Left ventricle myocardium inferior (tissue), 1 donor: ENCODE data around the gene P3H2. TPM values are rescaled to one million over a fixed set of nuclear protein-coding genes. Genes with fewer than 3 reads are reported as not detected.

Source experiments
- DNase-seq: peaks from one replicate; pipeline ENCODE4 v3.0.0-alpha.2; 2020
- H3K27ac ChIP-seq: fragments of 200-600 bp; replicated peaks from 2 replicates; pipeline ENCODE4 v1.8.0; 2021
- H3K27me3 ChIP-seq: fragments of 200-600 bp; 2 replicates; pipeline ENCODE4 v1.8.0; 2021; ENCODE audit warnings: low read depth
- H3K36me3 ChIP-seq: fragments of 200-600 bp; 2 replicates; pipeline ENCODE4 v1.8.0; 2021
- H3K4me1 ChIP-seq: fragments of 200-600 bp; 2 replicates; pipeline ENCODE4 v1.8.0; 2021
- H3K4me3 ChIP-seq: fragments of 200-600 bp; 2 replicates; pipeline ENCODE4 v1.8.0; 2021; ENCODE audit warnings: mild to moderate bottlenecking, moderate library complexity
- H3K9me3 ChIP-seq: fragments of 200-600 bp; replicated peaks from 2 replicates; pipeline ENCODE4 v1.8.0; 2021
- intact Hi-C: fragments of 100-400 bp; cut with micrococcal nuclease; formaldehyde crosslinking; loops from one replicate; pipeline ENCODE4 v1.11.0; 2022
- total RNA-seq: library from RNA; stranded (reverse); fragmentation: NEBNext Ultra II Directional; extraction: Animal tissue kit (Norgen Biotek cat#: 25700); gene quantifications from one replicate; pipeline ENCODE4 v1.2.1, GENCODE V29; 2021
- TF ChIP-seq, protein P1 (sequence below): fragments of 200-600 bp; IDR thresholded peaks from 2 replicates; pipeline ENCODE4 v1.8.0; 2021; ENCODE audit warnings: antibody characterized with exemption, mild to moderate bottlenecking, borderline replicate concordance
- donor health status: DM: no; HTN: yes; CAD: no; lungs with severe emphysema.

Gene P3H2
- total RNA-seq, 1 donor from 2014 or later = 0.82 TPM

DNA sequence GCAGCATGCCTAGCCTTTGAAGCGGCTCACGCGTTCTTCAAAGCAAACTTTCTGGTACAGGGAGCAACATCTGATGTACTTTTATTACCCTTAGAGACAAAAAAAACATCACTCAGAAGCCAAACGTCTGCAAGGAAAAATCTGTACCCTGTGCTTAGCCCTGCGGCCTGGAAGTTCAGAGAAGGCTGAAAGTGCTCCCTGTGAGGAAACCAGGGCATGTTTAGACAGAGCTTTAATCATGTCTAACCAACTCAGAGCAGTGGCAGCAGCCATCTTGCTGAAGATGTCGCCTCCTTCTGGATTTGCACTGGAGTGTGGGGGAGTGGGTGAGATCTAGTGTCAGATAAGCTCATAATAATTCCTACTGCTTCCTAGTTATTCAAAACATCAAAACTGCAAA lies 170.4 kb downstream of the P3H2 start:
- TF ChIP-seq, protein P1, sequence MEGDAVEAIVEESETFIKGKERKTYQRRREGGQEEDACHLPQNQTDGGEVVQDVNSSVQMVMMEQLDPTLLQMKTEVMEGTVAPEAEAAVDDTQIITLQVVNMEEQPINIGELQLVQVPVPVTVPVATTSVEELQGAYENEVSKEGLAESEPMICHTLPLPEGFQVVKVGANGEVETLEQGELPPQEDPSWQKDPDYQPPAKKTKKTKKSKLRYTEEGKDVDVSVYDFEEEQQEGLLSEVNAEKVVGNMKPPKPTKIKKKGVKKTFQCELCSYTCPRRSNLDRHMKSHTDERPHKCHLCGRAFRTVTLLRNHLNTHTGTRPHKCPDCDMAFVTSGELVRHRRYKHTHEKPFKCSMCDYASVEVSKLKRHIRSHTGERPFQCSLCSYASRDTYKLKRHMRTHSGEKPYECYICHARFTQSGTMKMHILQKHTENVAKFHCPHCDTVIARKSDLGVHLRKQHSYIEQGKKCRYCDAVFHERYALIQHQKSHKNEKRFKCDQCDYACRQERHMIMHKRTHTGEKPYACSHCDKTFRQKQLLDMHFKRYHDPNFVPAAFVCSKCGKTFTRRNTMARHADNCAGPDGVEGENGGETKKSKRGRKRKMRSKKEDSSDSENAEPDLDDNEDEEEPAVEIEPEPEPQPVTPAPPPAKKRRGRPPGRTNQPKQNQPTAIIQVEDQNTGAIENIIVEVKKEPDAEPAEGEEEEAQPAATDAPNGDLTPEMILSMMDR = no peak
- Histone ChIP-seq H3K4me1 (no peaks in the 10 kb centered on the region), H3K9me3 (no peaks in the 10 kb centered on the region), H3K27me3 (peaks cover 41% of the 10 kb centered on the region), H3K36me3 (no peaks in the 10 kb centered on the region), H3K4me3 (no peak overlapping the region), H3K27ac (no peak overlapping the region)
- DNase-seq = no peak
- intact Hi-C loops = no loop called here

DNA sequence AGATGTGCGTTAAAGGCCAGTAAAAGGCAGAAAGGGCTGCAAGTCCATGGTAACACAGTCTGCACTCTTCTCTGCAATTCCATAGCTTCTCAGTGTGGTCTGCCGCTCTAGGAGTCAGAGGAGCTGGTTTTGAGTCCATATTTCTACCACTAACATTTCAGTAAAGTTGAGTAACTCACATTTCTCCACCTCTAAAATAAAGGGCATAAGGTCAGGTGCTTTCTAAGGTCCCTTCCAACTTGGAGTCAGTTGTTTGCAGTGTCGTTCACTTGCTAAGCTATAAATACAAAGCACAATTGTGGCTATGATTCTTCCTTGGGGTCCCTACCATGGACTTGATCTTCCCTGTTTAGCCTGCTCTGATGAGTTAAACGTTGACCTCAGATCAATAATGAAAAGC lies 171.1 kb downstream of the P3H2 start:
- H3K4me1 ChIP-seq = no peaks in the 10 kb centered on the region
- no peak for DNase-seq
- no peaks in the 10 kb centered on the region for H3K9me3 ChIP-seq
- no peak overlapping the region for H3K27ac ChIP-seq
- H3K4me3 ChIP-seq = no peak overlapping the region
- TF ChIP-seq, protein P1 = no peak
- intact Hi-C loops = loop anchor here (10.0 kb wide), 1 partner anchor 675 kb away; no protein-coding TSS in a partner anchor
- no peaks in the 10 kb centered on the region for H3K36me3 ChIP-seq
- peaks cover 40% of the 10 kb centered on the region for H3K27me3 ChIP-seq

DNA sequence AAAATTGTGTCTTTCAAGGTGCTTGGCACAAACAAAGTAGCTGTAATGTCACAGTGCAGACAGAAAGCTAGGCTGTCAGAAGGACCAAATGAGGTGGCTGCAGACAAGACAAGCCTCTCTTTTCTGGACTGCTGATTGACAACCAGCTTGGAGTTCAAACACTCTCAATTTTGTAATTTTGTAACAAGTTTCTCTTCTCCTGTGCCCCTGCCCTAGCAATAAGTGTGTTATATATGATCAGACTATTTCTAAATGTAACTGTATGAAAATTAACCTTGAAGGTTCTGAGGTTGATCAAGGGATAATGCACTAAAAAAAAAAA lies 172.0 kb downstream of the P3H2 start:
- no peaks in the 10 kb centered on the region for H3K9me3 ChIP-seq
- no peaks in the 10 kb centered on the region for H3K36me3 ChIP-seq
- no peak overlapping the region for H3K4me3 ChIP-seq
- no peak for DNase-seq
- no peaks in the 10 kb centered on the region for H3K4me1 ChIP-seq
- intact Hi-C loops = loop anchor here (10.0 kb wide), 1 partner anchor 674 kb away; no protein-coding TSS in a partner anchor
- peaks cover 35% of the 10 kb centered on the region for H3K27me3 ChIP-seq
- TF ChIP-seq, protein P1 = no peak
- H3K27ac ChIP-seq = no peak overlapping the region

DNA sequence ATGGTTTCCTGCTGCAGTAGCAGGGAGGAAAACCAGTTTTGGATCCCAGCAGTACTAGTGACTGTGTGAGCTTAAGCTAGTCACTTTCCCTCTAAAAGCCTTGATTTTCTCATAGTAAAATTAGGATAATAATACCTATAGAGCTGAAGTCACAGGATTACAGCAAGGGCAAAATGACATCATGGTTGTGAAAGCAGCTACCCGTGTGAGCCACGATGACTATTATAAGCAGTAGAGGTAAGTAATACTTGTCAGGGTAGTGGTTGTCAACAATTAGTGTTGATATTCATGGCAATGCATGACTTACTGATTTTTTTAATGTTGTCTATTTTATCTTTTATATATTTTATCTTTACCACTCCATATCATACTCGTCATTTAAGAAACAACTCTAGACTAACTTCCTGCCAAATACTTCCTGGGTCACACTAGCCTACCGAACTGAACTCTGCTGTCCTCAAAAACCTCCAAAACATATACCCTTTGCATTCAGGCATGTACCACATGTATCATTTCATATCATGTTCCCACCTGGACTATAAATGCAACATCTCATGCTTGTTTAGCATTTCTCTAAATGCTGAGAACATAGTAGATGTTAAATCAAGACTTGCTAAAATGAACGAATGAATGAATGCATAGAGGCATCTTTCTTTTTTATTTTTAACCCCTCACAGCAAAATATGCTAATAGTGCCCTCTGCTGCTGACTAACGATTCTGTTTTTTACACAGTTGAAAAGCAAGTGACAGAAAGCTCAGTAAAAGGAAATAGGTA lies 172.6 kb downstream of the P3H2 start:
- TF ChIP-seq, protein P1 = peak; percentile 67
- H3K4me3 ChIP-seq = no peak overlapping the region
- DNase-seq = no peak
- peaks cover 29% of the 10 kb centered on the region for H3K27me3 ChIP-seq
- no peaks in the 10 kb centered on the region for H3K9me3 ChIP-seq
- no peak overlapping the region for H3K27ac ChIP-seq
- intact Hi-C loops = loop anchor here (10.0 kb wide), 1 partner anchor 673 kb away; no protein-coding TSS in a partner anchor
- H3K36me3 ChIP-seq = no peaks in the 10 kb centered on the region
- H3K4me1 ChIP-seq = no peaks in the 10 kb centered on the region

DNA sequence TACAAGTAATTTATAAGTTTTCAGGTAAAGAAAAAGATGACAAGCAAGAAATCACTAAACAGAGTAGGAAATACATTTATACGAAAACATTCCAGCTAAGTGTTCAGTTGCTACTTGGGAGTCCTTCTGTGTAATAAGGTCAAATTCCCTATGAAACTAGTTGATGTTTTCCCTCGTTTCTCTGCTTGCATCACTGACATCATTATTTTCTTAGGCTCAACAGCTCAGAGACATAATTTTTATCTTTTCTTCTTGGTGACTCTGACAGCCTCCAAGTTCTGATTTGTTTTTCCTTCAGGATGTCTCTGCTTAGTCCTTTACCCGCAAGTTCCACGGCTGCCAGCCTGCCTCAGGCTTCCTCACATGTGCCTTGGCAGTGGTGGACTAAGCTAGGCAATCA lies 173.6 kb downstream of the P3H2 start:
- H3K27ac ChIP-seq = no peak overlapping the region
- H3K36me3 ChIP-seq = no peaks in the 10 kb centered on the region
- intact Hi-C loops = loop anchor here (10.0 kb wide), 1 partner anchor 672 kb away; no protein-coding TSS in a partner anchor
- no peaks in the 10 kb centered on the region for H3K4me1 ChIP-seq
- peaks cover 23% of the 10 kb centered on the region for H3K27me3 ChIP-seq
- TF ChIP-seq, protein P1 = no peak
- H3K9me3 ChIP-seq = no peaks in the 10 kb centered on the region
- H3K4me3 ChIP-seq = no peak overlapping the region
- DNase-seq = no peak
